ENCODE measurements around the gene PLCB2. TPM values are rescaled to one million over a fixed set of nuclear protein-coding genes. Genes with fewer than 3 reads are reported as not detected.

The PLCB2 gene
- total RNA-seq, 3 donors from 2014 or later = 9.9 to 21.8 (median 17.4) TPM

DNA sequence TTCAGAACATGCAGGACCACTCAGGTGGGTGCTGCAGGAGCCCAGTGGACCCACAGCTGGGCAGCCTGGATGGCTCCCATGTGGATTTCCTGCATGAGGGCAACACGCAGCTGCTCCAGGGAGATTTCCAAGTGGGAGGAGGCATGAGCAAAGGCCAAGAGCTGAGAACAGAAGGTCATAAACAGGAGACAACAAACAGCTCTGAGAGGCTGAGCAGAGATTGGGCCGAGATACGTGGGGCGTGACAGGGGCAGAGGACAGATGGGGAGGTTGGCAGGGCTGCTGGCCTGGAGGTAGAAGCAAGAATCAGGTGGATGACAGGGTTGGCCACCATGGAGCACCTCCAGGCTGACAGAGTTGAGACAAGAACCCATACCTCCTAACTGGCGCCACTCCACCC lies 46.0 kb upstream of the PLCB2 start:
- intact Hi-C loops (cut with DNase I, micrococcal nuclease) = no loop called here
- TF ChIP-seq, protein P1, sequence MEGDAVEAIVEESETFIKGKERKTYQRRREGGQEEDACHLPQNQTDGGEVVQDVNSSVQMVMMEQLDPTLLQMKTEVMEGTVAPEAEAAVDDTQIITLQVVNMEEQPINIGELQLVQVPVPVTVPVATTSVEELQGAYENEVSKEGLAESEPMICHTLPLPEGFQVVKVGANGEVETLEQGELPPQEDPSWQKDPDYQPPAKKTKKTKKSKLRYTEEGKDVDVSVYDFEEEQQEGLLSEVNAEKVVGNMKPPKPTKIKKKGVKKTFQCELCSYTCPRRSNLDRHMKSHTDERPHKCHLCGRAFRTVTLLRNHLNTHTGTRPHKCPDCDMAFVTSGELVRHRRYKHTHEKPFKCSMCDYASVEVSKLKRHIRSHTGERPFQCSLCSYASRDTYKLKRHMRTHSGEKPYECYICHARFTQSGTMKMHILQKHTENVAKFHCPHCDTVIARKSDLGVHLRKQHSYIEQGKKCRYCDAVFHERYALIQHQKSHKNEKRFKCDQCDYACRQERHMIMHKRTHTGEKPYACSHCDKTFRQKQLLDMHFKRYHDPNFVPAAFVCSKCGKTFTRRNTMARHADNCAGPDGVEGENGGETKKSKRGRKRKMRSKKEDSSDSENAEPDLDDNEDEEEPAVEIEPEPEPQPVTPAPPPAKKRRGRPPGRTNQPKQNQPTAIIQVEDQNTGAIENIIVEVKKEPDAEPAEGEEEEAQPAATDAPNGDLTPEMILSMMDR (IDR thresholded peaks at IDR 0.05) = no peak
- DNase-seq (peak; percentile 81 to 87 (median 85)), ATAC-seq (peak; percentile 52)
- Histone ChIP-seq H3K4me1 (ENCODE audit: low read depth) (peaks cover 24% of the 10 kb centered on the region), H3K4me3 (no peak overlapping the region), H3K36me3 (ENCODE audit: low read depth) (no peaks in the 10 kb centered on the region), H3K9me3 (no peaks in the 10 kb centered on the region)

- peak in 2 of 3 donors; percentile 46 to 58 for DNase-seq
- peak overlapping the region; percentile 59 for H3K4me3 ChIP-seq
Observed at GRCh38 chr15:40352281-40352901, 44.7 kb upstream of the PLCB2 start.

DNA sequence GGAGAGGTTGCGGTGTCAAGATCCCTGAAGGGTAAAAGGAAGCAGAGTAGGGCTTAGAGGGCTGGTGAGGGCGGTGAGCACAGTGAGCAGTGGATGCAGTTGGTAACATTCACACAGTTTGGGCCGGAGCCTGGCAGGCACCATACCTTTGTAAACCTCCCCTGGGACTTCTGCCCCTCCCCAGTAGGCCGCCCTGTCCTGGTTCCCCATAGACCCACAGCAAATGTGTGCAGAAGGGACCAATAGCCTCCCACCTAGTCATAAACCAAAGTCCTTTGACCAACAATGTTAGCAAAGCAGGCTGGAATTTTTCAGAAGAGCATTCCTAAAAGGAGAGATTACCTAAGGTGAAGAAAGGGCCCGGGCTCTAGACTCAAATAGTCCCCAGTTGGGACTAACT lies 41.4 kb upstream of the PLCB2 start:
- peak; percentile 73 to 79 (median 77) for DNase-seq
- peak; percentile 20 for ATAC-seq
- H3K4me3 ChIP-seq = no peak overlapping the region
- H3K4me1 ChIP-seq (ENCODE audit: low read depth) = peaks cover 42% of the 10 kb centered on the region
- no peaks in the 10 kb centered on the region for H3K36me3 ChIP-seq (ENCODE audit: low read depth)
- H3K9me3 ChIP-seq = no peaks in the 10 kb centered on the region
- intact Hi-C loops (cut with DNase I, micrococcal nuclease) = no loop called here
- TF ChIP-seq, protein P1 (IDR thresholded peaks at IDR 0.05) = no peak

More at GRCh38 chr15:40352281-40352901, 44.7 kb upstream of the PLCB2 start:
- TF ChIP-seq, protein P1 (IDR thresholded peaks at IDR 0.05) = no peak
- Histone ChIP-seq H3K36me3 (ENCODE audit: low read depth) (no peaks in the 10 kb centered on the region), H3K9me3 (no peaks in the 10 kb centered on the region), H3K4me1 (ENCODE audit: low read depth) (peaks cover 31% of the 10 kb centered on the region)
- intact Hi-C loops (cut with DNase I, micrococcal nuclease) = no loop called here
- no peak for ATAC-seq

DNA sequence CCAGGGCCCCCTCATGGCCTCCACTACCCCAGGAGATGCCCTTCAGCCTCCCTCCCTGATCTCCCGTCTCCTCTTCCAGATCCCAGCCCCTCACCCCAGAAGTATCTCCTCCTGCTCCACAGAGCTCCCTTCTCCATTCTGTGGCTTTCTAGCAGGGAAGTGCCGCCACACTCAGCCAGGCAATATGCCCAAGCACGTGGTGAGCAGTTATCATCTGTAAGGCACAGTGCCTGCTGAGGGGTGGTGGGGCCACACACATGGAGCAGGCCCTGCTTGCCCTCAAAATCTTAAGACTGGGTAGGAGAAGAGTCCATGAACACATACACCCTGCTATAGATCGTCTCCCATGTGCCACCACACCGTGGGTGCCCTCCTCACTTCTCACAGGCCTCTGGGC lies 40.7 kb upstream of the PLCB2 start:
- H3K4me1 ChIP-seq (ENCODE audit: low read depth) = peaks cover 45% of the 10 kb centered on the region
- TF ChIP-seq, protein P1 (IDR thresholded peaks at IDR 0.05) = no peak

GRCh38 chr15:40347559-40348473 lies 40.1 kb upstream of the PLCB2 start:
- H3K36me3 ChIP-seq (ENCODE audit: low read depth) = no peaks in the 10 kb centered on the region
- H3K4me3 ChIP-seq = no peak overlapping the region
- H3K4me1 ChIP-seq (ENCODE audit: low read depth) = peaks cover 51% of the 10 kb centered on the region
- intact Hi-C loops (cut with DNase I, micrococcal nuclease) = no loop called here
- TF ChIP-seq, protein P1 (IDR thresholded peaks at IDR 0.05) = no peak
- H3K9me3 ChIP-seq = no peaks in the 10 kb centered on the region
- ATAC-seq (peak; percentile 62), DNase-seq (peak; percentile 88 to 90 (median 88))

More for the DNA sequence above, 40.7 kb upstream of the PLCB2 start:
- Histone ChIP-seq H3K36me3 (ENCODE audit: low read depth) (no peaks in the 10 kb centered on the region), H3K9me3 (no peaks in the 10 kb centered on the region), H3K4me3 (no peak overlapping the region)
- DNase-seq (no peak), ATAC-seq (no peak)
- intact Hi-C loops (cut with DNase I, micrococcal nuclease) = no loop called here

All from mucosa of descending colon (tissue), 3 donors.